ENCODE measurements around the gene ATMIN. TPM values are rescaled to one million over a fixed set of nuclear protein-coding genes. Genes with fewer than 3 reads are reported as not detected.
A peak's percentile ranks its signal among the peaks of the same experiment; 100 is the strongest.

ATMIN gene
- total RNA-seq, 1 donor from 2014 or later, result 40.0 TPM

DNA sequence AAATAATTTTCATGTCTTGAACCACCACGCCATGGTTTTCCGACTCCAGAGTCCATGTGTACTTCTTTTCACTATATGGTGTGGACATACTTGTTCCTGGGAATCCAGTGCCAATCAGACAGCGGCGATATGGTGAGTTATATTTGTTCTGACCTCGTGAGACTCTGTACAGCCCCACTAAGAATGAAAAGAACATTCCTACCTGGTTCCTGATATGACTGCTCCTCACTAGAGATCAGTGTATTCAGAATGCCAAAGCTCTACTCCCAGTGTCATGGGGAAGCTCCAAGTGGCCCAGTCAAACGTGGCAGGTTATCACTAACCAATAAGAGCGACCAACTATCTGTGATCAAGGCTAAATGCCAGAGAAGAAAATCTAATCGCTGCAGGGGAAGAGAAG is 35.3 kb downstream of the ATMIN start:
- Histone ChIP-seq H3K9ac (ENCODE audit: low read length) (no peak overlapping the region), H3K9me3 (ENCODE audit: insufficient read depth, low read depth, low read length) (no peaks in the 10 kb centered on the region), H3K79me2 (ENCODE audit: insufficient read depth, low read length) (no peaks in the 10 kb centered on the region), H3K27ac (ENCODE audit: low read depth, low read length) (no peak overlapping the region), H3K27me3 (ENCODE audit: insufficient read depth, low read length) (no peaks in the 10 kb centered on the region), H2AFZ (ENCODE audit: low read depth, low read length) (no peak overlapping the region), H3K4me1 (ENCODE audit: insufficient read depth, low read length) (no peaks in the 10 kb centered on the region), H4K20me1 (ENCODE audit: insufficient read depth, low read length) (no peaks in the 10 kb centered on the region), H3K4me2 (ENCODE audit: low read length) (no peak overlapping the region), H3K36me3 (ENCODE audit: insufficient read depth, low read length) (no peaks in the 10 kb centered on the region), H3K4me3 (ENCODE audit: insufficient read depth, low read depth, low read length) (no peak overlapping the region)
- H3K4me1 Mint-ChIP-seq (ENCODE audit: low read depth, unreplicated experiment), result no peaks in the 10 kb centered on the region
- H3K27me3 Mint-ChIP-seq (ENCODE audit: low read depth, unreplicated experiment), result no peaks in the 10 kb centered on the region
- no peak overlapping the region for H3K27ac Mint-ChIP-seq (ENCODE audit: unreplicated experiment)
- no peaks in the 10 kb centered on the region for H3K9me3 Mint-ChIP-seq (ENCODE audit: unreplicated experiment)
- H3K36me3 Mint-ChIP-seq (ENCODE audit: low read depth, unreplicated experiment), result no peaks in the 10 kb centered on the region
- FAIRE-seq (no peak), DNase-seq (ENCODE audit: low read depth) (no peak)
- H3K4me3 Mint-ChIP-seq (ENCODE audit: unreplicated experiment), result no peak overlapping the region
- TF ChIP-seq EZH2 (IDR thresholded peaks at IDR 0.05; ENCODE audit: insufficient read depth, low read length), result no peak
- TF ChIP-seq, protein P1, sequence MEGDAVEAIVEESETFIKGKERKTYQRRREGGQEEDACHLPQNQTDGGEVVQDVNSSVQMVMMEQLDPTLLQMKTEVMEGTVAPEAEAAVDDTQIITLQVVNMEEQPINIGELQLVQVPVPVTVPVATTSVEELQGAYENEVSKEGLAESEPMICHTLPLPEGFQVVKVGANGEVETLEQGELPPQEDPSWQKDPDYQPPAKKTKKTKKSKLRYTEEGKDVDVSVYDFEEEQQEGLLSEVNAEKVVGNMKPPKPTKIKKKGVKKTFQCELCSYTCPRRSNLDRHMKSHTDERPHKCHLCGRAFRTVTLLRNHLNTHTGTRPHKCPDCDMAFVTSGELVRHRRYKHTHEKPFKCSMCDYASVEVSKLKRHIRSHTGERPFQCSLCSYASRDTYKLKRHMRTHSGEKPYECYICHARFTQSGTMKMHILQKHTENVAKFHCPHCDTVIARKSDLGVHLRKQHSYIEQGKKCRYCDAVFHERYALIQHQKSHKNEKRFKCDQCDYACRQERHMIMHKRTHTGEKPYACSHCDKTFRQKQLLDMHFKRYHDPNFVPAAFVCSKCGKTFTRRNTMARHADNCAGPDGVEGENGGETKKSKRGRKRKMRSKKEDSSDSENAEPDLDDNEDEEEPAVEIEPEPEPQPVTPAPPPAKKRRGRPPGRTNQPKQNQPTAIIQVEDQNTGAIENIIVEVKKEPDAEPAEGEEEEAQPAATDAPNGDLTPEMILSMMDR (IDR thresholded peaks at IDR 0.05; ENCODE audit: insufficient read depth, low read depth, low read length), result no peak

DNA sequence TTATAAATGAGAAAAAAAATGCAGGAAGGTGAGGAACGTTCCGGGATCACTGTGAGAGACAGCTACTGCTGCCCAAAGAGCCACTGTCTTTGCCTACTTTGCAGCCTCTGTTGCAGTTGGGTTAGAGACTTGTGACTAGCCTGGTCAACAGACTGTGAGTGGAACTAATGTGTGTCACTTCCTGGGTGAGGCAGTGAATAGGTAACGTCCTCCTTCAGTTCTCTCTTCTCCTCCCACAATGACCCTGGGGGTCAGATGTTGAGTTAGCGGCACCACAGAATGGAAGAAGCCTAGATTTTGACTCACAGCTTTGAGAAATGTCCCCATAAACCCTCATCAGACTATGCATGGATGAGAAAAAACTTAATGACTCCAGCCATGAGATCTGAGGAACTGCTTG is 36.2 kb downstream of the ATMIN start:
- H4K20me1 ChIP-seq (ENCODE audit: insufficient read depth, low read length), result no peaks in the 10 kb centered on the region
- Mint-ChIP-seq H3K27me3 (ENCODE audit: low read depth, unreplicated experiment) (no peaks in the 10 kb centered on the region), H3K9me3 (ENCODE audit: unreplicated experiment) (no peaks in the 10 kb centered on the region), H3K4me1 (ENCODE audit: low read depth, unreplicated experiment) (no peaks in the 10 kb centered on the region), H3K27ac (ENCODE audit: unreplicated experiment) (no peak overlapping the region), H3K4me3 (ENCODE audit: unreplicated experiment) (no peak overlapping the region), H3K36me3 (ENCODE audit: low read depth, unreplicated experiment) (no peaks in the 10 kb centered on the region)
- peak overlapping the region; percentile 11 for H2AFZ ChIP-seq (ENCODE audit: low read depth, low read length)
- no peak overlapping the region for H3K4me3 ChIP-seq (ENCODE audit: insufficient read depth, low read depth, low read length)
- no peak overlapping the region for H3K27ac ChIP-seq (ENCODE audit: low read depth, low read length)
- no peaks in the 10 kb centered on the region for H3K4me1 ChIP-seq (ENCODE audit: insufficient read depth, low read length)
- no peak for TF ChIP-seq EZH2 (IDR thresholded peaks at IDR 0.05; ENCODE audit: insufficient read depth, low read length)
- TF ChIP-seq, protein P1 (IDR thresholded peaks at IDR 0.05; ENCODE audit: insufficient read depth, low read depth, low read length), result no peak
- no peaks in the 10 kb centered on the region for H3K9me3 ChIP-seq (ENCODE audit: insufficient read depth, low read depth, low read length)
- H3K4me2 ChIP-seq (ENCODE audit: low read length), result no peak overlapping the region
- no peaks in the 10 kb centered on the region for H3K27me3 ChIP-seq (ENCODE audit: insufficient read depth, low read length)
- DNase-seq (ENCODE audit: low read depth) (no peak), FAIRE-seq (no peak)
- no peaks in the 10 kb centered on the region for H3K36me3 ChIP-seq (ENCODE audit: insufficient read depth, low read length)
- H3K79me2 ChIP-seq (ENCODE audit: insufficient read depth, low read length), result no peaks in the 10 kb centered on the region
- no peak overlapping the region for H3K9ac ChIP-seq (ENCODE audit: low read length)

DNA sequence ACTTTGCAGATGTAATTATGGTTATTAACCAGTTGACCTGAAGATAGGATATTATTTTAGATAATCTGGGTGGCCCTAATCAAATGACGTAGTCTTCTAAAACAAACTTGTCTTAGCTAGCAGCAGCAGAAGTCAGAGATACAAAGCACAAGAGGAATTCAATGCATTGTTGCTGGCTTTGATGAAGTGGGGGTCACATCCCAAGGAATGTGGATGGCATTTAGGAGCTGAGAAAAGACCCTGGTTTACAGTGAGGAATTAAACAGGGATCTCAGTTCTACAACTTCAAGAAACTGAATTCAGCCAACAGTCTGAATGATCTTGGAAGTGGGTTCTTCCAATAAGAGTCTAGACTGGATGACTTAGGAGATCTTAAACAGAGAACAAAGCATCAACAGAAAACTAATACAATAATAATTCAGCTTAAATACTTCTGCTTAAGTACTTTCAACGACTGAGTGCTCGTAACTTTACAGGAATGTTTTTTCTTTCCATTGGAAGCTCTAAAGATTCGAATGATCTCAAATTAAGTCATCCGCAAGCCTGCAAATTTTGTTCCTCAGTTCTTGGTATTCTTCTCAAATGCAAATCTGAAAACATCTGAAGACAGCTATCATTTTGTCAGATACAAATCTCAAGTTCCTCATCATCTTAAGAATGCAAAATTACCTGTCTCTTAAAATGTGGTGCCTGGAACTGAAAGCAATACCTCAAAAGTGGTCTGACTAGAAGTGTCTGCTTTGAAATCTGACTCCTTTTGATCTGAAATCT is 38.1 kb downstream of the ATMIN start:
- H3K27me3 ChIP-seq (ENCODE audit: insufficient read depth, low read length), result no peaks in the 10 kb centered on the region
- no peaks in the 10 kb centered on the region for H3K9me3 ChIP-seq (ENCODE audit: insufficient read depth, low read depth, low read length)
- no peaks in the 10 kb centered on the region for H4K20me1 ChIP-seq (ENCODE audit: insufficient read depth, low read length)
- TF ChIP-seq, protein P1 (IDR thresholded peaks at IDR 0.05; ENCODE audit: insufficient read depth, low read depth, low read length), result no peak
- TF ChIP-seq EZH2 (IDR thresholded peaks at IDR 0.05; ENCODE audit: insufficient read depth, low read length), result no peak
- no peak overlapping the region for H3K27ac ChIP-seq (ENCODE audit: low read depth, low read length)
- H2AFZ ChIP-seq (ENCODE audit: low read depth, low read length), result no peak overlapping the region
- Mint-ChIP-seq H3K36me3 (ENCODE audit: low read depth, unreplicated experiment) (no peaks in the 10 kb centered on the region), H3K27me3 (ENCODE audit: low read depth, unreplicated experiment) (no peaks in the 10 kb centered on the region), H3K27ac (ENCODE audit: unreplicated experiment) (no peak overlapping the region), H3K4me3 (ENCODE audit: unreplicated experiment) (no peak overlapping the region), H3K9me3 (ENCODE audit: unreplicated experiment) (no peaks in the 10 kb centered on the region), H3K4me1 (ENCODE audit: low read depth, unreplicated experiment) (no peaks in the 10 kb centered on the region)
- DNase-seq (ENCODE audit: low read depth), result no peak
- no peak overlapping the region for H3K4me3 ChIP-seq (ENCODE audit: insufficient read depth, low read depth, low read length)
- no peaks in the 10 kb centered on the region for H3K36me3 ChIP-seq (ENCODE audit: insufficient read depth, low read length)
- no peak for FAIRE-seq
- peaks cover 3% of the 10 kb centered on the region for H3K4me1 ChIP-seq (ENCODE audit: insufficient read depth, low read length)
- H3K9ac ChIP-seq (ENCODE audit: low read length), result no peak overlapping the region
- no peaks in the 10 kb centered on the region for H3K79me2 ChIP-seq (ENCODE audit: insufficient read depth, low read length)
- H3K4me2 ChIP-seq (ENCODE audit: low read length), result no peak overlapping the region
